Stimulated activated CD4-positive, alpha-beta T cell treated with anti-CD3 and anti-CD28 coated beads, Interleukin-4, amount 100 ng/mL, for 24 hours (primary cell): Measurements from ENCODE around the gene ST13.
A peak's percentile ranks its signal among the peaks of the same experiment; 100 is the strongest.
"Not testable (repeated sequence)": the region's sequence is repeated elsewhere in the genome, so short reads cannot be mapped to it uniquely, and the experiment has no call there.

Experiments used
- DNase-seq: peaks from one replicate; pipeline ENCODE4 v3.0.0-alpha.2; 2020

ST13 gene

GRCh38 chr22:40856513-40857308, at the start of gene ST13, which contains the start of gene XPNPEP3:
Gene ST13 (minus strand): TSS chr22:40856639. CDS start chr22:40856540, 99 bp downstream.
Gene XPNPEP3 (plus strand): TSS chr22:40857148. CDS start chr22:40857182, 34 bp downstream.
- DNase-seq, result peak; percentile 98

- no peak for DNase-seq
These were observed 47.7 kb upstream of the ST13 start for GRCh38 chr22:40904101-40904500.

GRCh38 chr22:40898850-40899357, 42.5 kb upstream of the ST13 start:
- DNase-seq, result peak; percentile 37

GRCh38 chr22:40894417-40894816, 38.0 kb upstream of the ST13 start:
- no peak for DNase-seq

GRCh38 chr22:40890881-40891280, 34.4 kb upstream of the ST13 start:
- DNase-seq, result no peak

GRCh38 chr22:40889116-40889515, 32.7 kb upstream of the ST13 start:
- no peak for DNase-seq

GRCh38 chr22:40878922-40879321, 22.5 kb upstream of the ST13 start:
- DNase-seq, result no peak

- DNase-seq, result no peak
These were observed 21.0 kb upstream of the ST13 start for GRCh38 chr22:40877488-40877887.

GRCh38 chr22:40876907-40877306, 20.5 kb upstream of the ST13 start:
- DNase-seq, result no peak

GRCh38 chr22:40875111-40875510, 18.7 kb upstream of the ST13 start:
- DNase-seq, result no peak

GRCh38 chr22:40874016-40874415, 17.6 kb upstream of the ST13 start:
- DNase-seq, result no peak

- not testable (repeated sequence) for DNase-seq
These were observed 11.9 kb upstream of the ST13 start for GRCh38 chr22:40868379-40868778.

- no peak for DNase-seq
These were observed 10.7 kb upstream of the ST13 start for GRCh38 chr22:40867109-40867508.

- DNase-seq, result no peak
These were observed 6.1 kb upstream of the ST13 start for GRCh38 chr22:40862537-40862936.

- DNase-seq, result no peak
These were observed 5.6 kb upstream of the ST13 start, which contains the start of gene DNAJB7 for GRCh38 chr22:40862013-40862412. Gene DNAJB7 (minus strand): TSS chr22:40862113. CDS start chr22:40861994, 119 bp downstream.

- no peak for DNase-seq
These were observed 943 bp upstream of the ST13 start for GRCh38 chr22:40857309-40857855.

GRCh38 chr22:40855979-40856512, 393 bp downstream of the ST13 start:
- DNase-seq, result no peak

GRCh38 chr22:40855071-40855978, 1.1 kb downstream of the ST13 start:
- DNase-seq, result peak; percentile 23

- DNase-seq, result no peak
These were observed 2.5 kb downstream of the ST13 start for GRCh38 chr22:40853961-40854360.

- DNase-seq, result no peak
These were observed 3.1 kb downstream of the ST13 start for GRCh38 chr22:40853333-40853732.

- not testable (repeated sequence) for DNase-seq
These were observed 10.6 kb downstream of the ST13 start for GRCh38 chr22:40845816-40846215.

- DNase-seq, result no peak
These were observed 11.5 kb downstream of the ST13 start for GRCh38 chr22:40844951-40845350.

- no peak for DNase-seq
These were observed 18.0 kb downstream of the ST13 start for GRCh38 chr22:40838486-40838885.
